Measurements from ENCODE around the gene TECPR2.

DNA sequence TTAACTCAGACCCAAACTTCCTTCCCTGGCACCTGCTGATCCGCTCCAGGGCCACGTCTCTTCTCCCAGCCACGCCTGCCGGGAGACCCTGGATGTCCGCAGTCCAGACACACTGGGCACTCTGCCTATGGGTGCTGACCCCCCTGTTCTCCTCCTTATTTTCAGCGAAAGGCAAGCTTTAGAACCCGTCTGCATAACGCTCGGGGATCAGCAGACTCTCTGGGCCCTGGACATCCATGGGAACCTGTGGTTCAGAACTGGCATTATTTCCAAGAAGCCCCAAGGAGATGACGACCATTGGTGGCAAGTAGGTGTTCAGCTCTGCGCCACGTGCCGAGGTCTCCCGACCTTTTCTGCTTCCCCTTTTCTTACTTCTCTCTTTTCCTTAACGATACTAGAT, 82.9 kb downstream of the TECPR2 start:
- TF ChIP-seq, protein P1, sequence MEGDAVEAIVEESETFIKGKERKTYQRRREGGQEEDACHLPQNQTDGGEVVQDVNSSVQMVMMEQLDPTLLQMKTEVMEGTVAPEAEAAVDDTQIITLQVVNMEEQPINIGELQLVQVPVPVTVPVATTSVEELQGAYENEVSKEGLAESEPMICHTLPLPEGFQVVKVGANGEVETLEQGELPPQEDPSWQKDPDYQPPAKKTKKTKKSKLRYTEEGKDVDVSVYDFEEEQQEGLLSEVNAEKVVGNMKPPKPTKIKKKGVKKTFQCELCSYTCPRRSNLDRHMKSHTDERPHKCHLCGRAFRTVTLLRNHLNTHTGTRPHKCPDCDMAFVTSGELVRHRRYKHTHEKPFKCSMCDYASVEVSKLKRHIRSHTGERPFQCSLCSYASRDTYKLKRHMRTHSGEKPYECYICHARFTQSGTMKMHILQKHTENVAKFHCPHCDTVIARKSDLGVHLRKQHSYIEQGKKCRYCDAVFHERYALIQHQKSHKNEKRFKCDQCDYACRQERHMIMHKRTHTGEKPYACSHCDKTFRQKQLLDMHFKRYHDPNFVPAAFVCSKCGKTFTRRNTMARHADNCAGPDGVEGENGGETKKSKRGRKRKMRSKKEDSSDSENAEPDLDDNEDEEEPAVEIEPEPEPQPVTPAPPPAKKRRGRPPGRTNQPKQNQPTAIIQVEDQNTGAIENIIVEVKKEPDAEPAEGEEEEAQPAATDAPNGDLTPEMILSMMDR (IDR thresholded peaks at IDR 0.05; ENCODE audit: low read depth, low read length, missing input control), result no peak
- TF ChIP-seq, protein P2, sequence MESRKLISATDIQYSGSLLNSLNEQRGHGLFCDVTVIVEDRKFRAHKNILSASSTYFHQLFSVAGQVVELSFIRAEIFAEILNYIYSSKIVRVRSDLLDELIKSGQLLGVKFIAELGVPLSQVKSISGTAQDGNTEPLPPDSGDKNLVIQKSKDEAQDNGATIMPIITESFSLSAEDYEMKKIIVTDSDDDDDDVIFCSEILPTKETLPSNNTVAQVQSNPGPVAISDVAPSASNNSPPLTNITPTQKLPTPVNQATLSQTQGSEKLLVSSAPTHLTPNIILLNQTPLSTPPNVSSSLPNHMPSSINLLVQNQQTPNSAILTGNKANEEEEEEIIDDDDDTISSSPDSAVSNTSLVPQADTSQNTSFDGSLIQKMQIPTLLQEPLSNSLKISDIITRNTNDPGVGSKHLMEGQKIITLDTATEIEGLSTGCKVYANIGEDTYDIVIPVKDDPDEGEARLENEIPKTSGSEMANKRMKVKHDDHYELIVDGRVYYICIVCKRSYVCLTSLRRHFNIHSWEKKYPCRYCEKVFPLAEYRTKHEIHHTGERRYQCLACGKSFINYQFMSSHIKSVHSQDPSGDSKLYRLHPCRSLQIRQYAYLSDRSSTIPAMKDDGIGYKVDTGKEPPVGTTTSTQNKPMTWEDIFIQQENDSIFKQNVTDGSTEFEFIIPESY (IDR thresholded peaks at IDR 0.05), result no peak
- TF ChIP-seq YY1 (IDR thresholded peaks at IDR 0.05) (no peak), SP1 (IDR thresholded peaks at IDR 0.05) (no peak), GABPA (IDR thresholded peaks at IDR 0.05 in 1 of 2, conservative IDR thresholded peaks at IDR 0.05 in 1 of 2) (no peak), FOXA1 (IDR thresholded peaks at IDR 0.05) (no peak), RXRA (IDR thresholded peaks at IDR 0.05) (no peak), RAD21 (IDR thresholded peaks at IDR 0.05) (no peak), JUND (IDR thresholded peaks at IDR 0.05) (no peak), TAF1 (conservative IDR thresholded peaks at IDR 0.05) (no peak), EGR1 (IDR thresholded peaks at IDR 0.05; ENCODE audit: low read depth in 2 of 2) (no peak)
- TF ChIP-seq, protein P3, sequence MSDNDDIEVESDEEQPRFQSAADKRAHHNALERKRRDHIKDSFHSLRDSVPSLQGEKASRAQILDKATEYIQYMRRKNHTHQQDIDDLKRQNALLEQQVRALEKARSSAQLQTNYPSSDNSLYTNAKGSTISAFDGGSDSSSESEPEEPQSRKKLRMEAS (IDR thresholded peaks at IDR 0.05), result no peak
- TF ChIP-seq, protein P4, sequence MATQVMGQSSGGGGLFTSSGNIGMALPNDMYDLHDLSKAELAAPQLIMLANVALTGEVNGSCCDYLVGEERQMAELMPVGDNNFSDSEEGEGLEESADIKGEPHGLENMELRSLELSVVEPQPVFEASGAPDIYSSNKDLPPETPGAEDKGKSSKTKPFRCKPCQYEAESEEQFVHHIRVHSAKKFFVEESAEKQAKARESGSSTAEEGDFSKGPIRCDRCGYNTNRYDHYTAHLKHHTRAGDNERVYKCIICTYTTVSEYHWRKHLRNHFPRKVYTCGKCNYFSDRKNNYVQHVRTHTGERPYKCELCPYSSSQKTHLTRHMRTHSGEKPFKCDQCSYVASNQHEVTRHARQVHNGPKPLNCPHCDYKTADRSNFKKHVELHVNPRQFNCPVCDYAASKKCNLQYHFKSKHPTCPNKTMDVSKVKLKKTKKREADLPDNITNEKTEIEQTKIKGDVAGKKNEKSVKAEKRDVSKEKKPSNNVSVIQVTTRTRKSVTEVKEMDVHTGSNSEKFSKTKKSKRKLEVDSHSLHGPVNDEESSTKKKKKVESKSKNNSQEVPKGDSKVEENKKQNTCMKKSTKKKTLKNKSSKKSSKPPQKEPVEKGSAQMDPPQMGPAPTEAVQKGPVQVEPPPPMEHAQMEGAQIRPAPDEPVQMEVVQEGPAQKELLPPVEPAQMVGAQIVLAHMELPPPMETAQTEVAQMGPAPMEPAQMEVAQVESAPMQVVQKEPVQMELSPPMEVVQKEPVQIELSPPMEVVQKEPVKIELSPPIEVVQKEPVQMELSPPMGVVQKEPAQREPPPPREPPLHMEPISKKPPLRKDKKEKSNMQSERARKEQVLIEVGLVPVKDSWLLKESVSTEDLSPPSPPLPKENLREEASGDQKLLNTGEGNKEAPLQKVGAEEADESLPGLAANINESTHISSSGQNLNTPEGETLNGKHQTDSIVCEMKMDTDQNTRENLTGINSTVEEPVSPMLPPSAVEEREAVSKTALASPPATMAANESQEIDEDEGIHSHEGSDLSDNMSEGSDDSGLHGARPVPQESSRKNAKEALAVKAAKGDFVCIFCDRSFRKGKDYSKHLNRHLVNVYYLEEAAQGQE (IDR thresholded peaks at IDR 0.05), result no peak
- TF ChIP-seq, protein P5, sequence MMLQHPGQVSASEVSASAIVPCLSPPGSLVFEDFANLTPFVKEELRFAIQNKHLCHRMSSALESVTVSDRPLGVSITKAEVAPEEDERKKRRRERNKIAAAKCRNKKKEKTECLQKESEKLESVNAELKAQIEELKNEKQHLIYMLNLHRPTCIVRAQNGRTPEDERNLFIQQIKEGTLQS (IDR thresholded peaks at IDR 0.05), result no peak
